ENCODE measurements around the gene PTPN21. TPM values are rescaled to one million over a fixed set of nuclear protein-coding genes. Genes with fewer than 3 reads are reported as not detected.

Gene PTPN21
- total RNA-seq, 1 donor from 2014 or later: 16.2 TPM

- Histone ChIP-seq H3K27ac (ENCODE audit: low read depth, low read length) (no peak overlapping the region), H3K9ac (ENCODE audit: low read depth in 1 of 3, low read length in 3 of 3) (no peak overlapping the region), H3K9me3 (ENCODE audit: control insufficient read depth in 3 of 3, low read length in 3 of 3) (no peaks in the 10 kb centered on the region), H3K4me1 (ENCODE audit: control insufficient read depth in 3 of 3, insufficient read depth in 3 of 3, low read length in 3 of 3) (no peaks in the 10 kb centered on the region), H3K27me3 (ENCODE audit: control insufficient read depth in 3 of 3, insufficient read depth in 3 of 3, low read length in 3 of 3) (no peaks in the 10 kb centered on the region), H3K4me3 (ENCODE audit: low read length in 3 of 3) (no peak overlapping the region), H3K36me3 (ENCODE audit: control insufficient read depth in 3 of 3, insufficient read depth in 3 of 3, low read length in 3 of 3) (peaks cover 9 to 49% (median 44%) of the 10 kb centered on the region in 3 donors)
Observed at GRCh38 chr14:88584451-88584850, 29.6 kb upstream of the PTPN21 start.

GRCh38 chr14:88576222-88576621 is 21.4 kb upstream of the PTPN21 start:
- Histone ChIP-seq H3K4me1 (ENCODE audit: control insufficient read depth in 3 of 3, insufficient read depth in 3 of 3, low read length in 3 of 3) (no peaks in the 10 kb centered on the region), H3K27me3 (ENCODE audit: control insufficient read depth in 3 of 3, insufficient read depth in 3 of 3, low read length in 3 of 3) (no peaks in the 10 kb centered on the region), H3K27ac (ENCODE audit: low read depth, low read length) (no peak overlapping the region), H3K9ac (ENCODE audit: low read depth in 1 of 3, low read length in 3 of 3) (no peak overlapping the region), H3K4me3 (ENCODE audit: low read length in 3 of 3) (no peak overlapping the region), H3K36me3 (ENCODE audit: control insufficient read depth in 3 of 3, insufficient read depth in 3 of 3, low read length in 3 of 3) (peaks cover 29 to 68% (median 55%) of the 10 kb centered on the region in 3 donors), H3K9me3 (ENCODE audit: control insufficient read depth in 3 of 3, low read length in 3 of 3) (no peaks in the 10 kb centered on the region)

GRCh38 chr14:88572117-88572516 is 17.3 kb upstream of the PTPN21 start:
- Histone ChIP-seq H3K4me3 (ENCODE audit: low read length in 3 of 3) (no peak overlapping the region), H3K9ac (ENCODE audit: low read depth in 1 of 3, low read length in 3 of 3) (no peak overlapping the region), H3K27ac (ENCODE audit: low read depth, low read length) (no peak overlapping the region), H3K36me3 (ENCODE audit: control insufficient read depth in 3 of 3, insufficient read depth in 3 of 3, low read length in 3 of 3) (peaks cover 25 to 65% (median 50%) of the 10 kb centered on the region in 3 donors), H3K4me1 (ENCODE audit: control insufficient read depth in 3 of 3, insufficient read depth in 3 of 3, low read length in 3 of 3) (no peaks in the 10 kb centered on the region), H3K27me3 (ENCODE audit: control insufficient read depth in 3 of 3, insufficient read depth in 3 of 3, low read length in 3 of 3) (no peaks in the 10 kb centered on the region), H3K9me3 (ENCODE audit: control insufficient read depth in 3 of 3, low read length in 3 of 3) (no peaks in the 10 kb centered on the region)

- H3K9me3 ChIP-seq (ENCODE audit: control insufficient read depth in 3 of 3, low read length in 3 of 3): no peaks in the 10 kb centered on the region
- H3K36me3 ChIP-seq (ENCODE audit: control insufficient read depth in 3 of 3, insufficient read depth in 3 of 3, low read length in 3 of 3): peaks cover 19 to 37% (median 31%) of the 10 kb centered on the region in 3 donors
- no peaks in the 10 kb centered on the region for H3K27me3 ChIP-seq (ENCODE audit: control insufficient read depth in 3 of 3, insufficient read depth in 3 of 3, low read length in 3 of 3)
- no peak overlapping the region for H3K27ac ChIP-seq (ENCODE audit: low read depth, low read length)
- peaks cover 4 to 8% (median 7%) of the 10 kb centered on the region in 3 donors for H3K4me1 ChIP-seq (ENCODE audit: control insufficient read depth in 3 of 3, insufficient read depth in 3 of 3, low read length in 3 of 3)
- H3K9ac ChIP-seq (ENCODE audit: low read depth in 1 of 3, low read length in 3 of 3): no peak overlapping the region
- no peak overlapping the region for H3K4me3 ChIP-seq (ENCODE audit: low read length in 3 of 3)
Observed at GRCh38 chr14:88568196-88568595, 13.4 kb upstream of the PTPN21 start.

GRCh38 chr14:88565427-88565826 is 10.6 kb upstream of the PTPN21 start:
- Histone ChIP-seq H3K9ac (ENCODE audit: low read depth in 1 of 3, low read length in 3 of 3) (no peak overlapping the region), H3K27ac (ENCODE audit: low read depth, low read length) (no peak overlapping the region), H3K9me3 (ENCODE audit: control insufficient read depth in 3 of 3, low read length in 3 of 3) (no peaks in the 10 kb centered on the region)

GRCh38 chr14:88563845-88564244 is 9.0 kb upstream of the PTPN21 start:
- Histone ChIP-seq H3K27me3 (ENCODE audit: control insufficient read depth in 3 of 3, insufficient read depth in 3 of 3, low read length in 3 of 3) (no peaks in the 10 kb centered on the region), H3K4me1 (ENCODE audit: control insufficient read depth in 3 of 3, insufficient read depth in 3 of 3, low read length in 3 of 3) (peaks cover 9 to 14% (median 11%) of the 10 kb centered on the region in 3 donors), H3K36me3 (ENCODE audit: control insufficient read depth in 3 of 3, insufficient read depth in 3 of 3, low read length in 3 of 3) (peaks cover 4 to 12% (median 6%) of the 10 kb centered on the region in 3 donors), H3K9me3 (ENCODE audit: control insufficient read depth in 3 of 3, low read length in 3 of 3) (no peaks in the 10 kb centered on the region), H3K9ac (ENCODE audit: low read depth in 1 of 3, low read length in 3 of 3) (peak overlapping the region; percentile 66 to 93 (median 87)), H3K4me3 (ENCODE audit: low read length in 3 of 3) (peak overlapping the region; percentile 81 to 98 (median 90)), H3K27ac (ENCODE audit: low read depth, low read length) (no peak overlapping the region)

More at GRCh38 chr14:88565427-88565826, 10.6 kb upstream of the PTPN21 start:
- Histone ChIP-seq H3K36me3 (ENCODE audit: control insufficient read depth in 3 of 3, insufficient read depth in 3 of 3, low read length in 3 of 3) (peaks cover 12 to 26% (median 20%) of the 10 kb centered on the region in 3 donors), H3K27me3 (ENCODE audit: control insufficient read depth in 3 of 3, insufficient read depth in 3 of 3, low read length in 3 of 3) (no peaks in the 10 kb centered on the region), H3K4me1 (ENCODE audit: control insufficient read depth in 3 of 3, insufficient read depth in 3 of 3, low read length in 3 of 3) (peaks cover 9 to 14% (median 11%) of the 10 kb centered on the region in 3 donors), H3K4me3 (ENCODE audit: low read length in 3 of 3) (no peak overlapping the region)

- Histone ChIP-seq H3K36me3 (ENCODE audit: control insufficient read depth in 3 of 3, insufficient read depth in 3 of 3, low read length in 3 of 3) (peaks cover 0 to 5% (median 3%) of the 10 kb centered on the region in 3 donors), H3K4me1 (ENCODE audit: control insufficient read depth in 3 of 3, insufficient read depth in 3 of 3, low read length in 3 of 3) (peaks cover 9 to 14% (median 11%) of the 10 kb centered on the region in 3 donors), H3K4me3 (ENCODE audit: low read length in 3 of 3) (peak within 1 kb of the TSS; percentile 81 to 98 (median 90)), H3K9me3 (ENCODE audit: control insufficient read depth in 3 of 3, low read length in 3 of 3) (no peaks in the 10 kb centered on the region), H3K27me3 (ENCODE audit: control insufficient read depth in 3 of 3, insufficient read depth in 3 of 3, low read length in 3 of 3) (no peaks in the 10 kb centered on the region), H3K27ac (ENCODE audit: low read depth, low read length) (peak within 1 kb of the TSS; percentile 85), H3K9ac (ENCODE audit: low read depth in 1 of 3, low read length in 3 of 3) (peak within 1 kb of the TSS; percentile 85 to 93 (median 87))
Observed at GRCh38 chr14:88562831-88563686, 8.3 kb upstream of the PTPN21 start, which contains the start of gene ZC3H14. ZC3H14 (plus strand) TSS chr14:88563037; CDS start chr14:88563134, 97 bp downstream.

GRCh38 chr14:88562532-88562830 is 7.7 kb upstream of the PTPN21 start:
- Histone ChIP-seq H3K36me3 (ENCODE audit: control insufficient read depth in 3 of 3, insufficient read depth in 3 of 3, low read length in 3 of 3) (peaks cover 0 to 3% (median 0%) of the 10 kb centered on the region in 3 donors), H3K27ac (ENCODE audit: low read depth, low read length) (peak overlapping the region; percentile 85), H3K9ac (ENCODE audit: low read depth in 1 of 3, low read length in 3 of 3) (peak overlapping the region; percentile 85 to 93 (median 87)), H3K27me3 (ENCODE audit: control insufficient read depth in 3 of 3, insufficient read depth in 3 of 3, low read length in 3 of 3) (no peaks in the 10 kb centered on the region), H3K4me1 (ENCODE audit: control insufficient read depth in 3 of 3, insufficient read depth in 3 of 3, low read length in 3 of 3) (peaks cover 9 to 14% (median 11%) of the 10 kb centered on the region in 3 donors), H3K9me3 (ENCODE audit: control insufficient read depth in 3 of 3, low read length in 3 of 3) (no peaks in the 10 kb centered on the region), H3K4me3 (ENCODE audit: low read length in 3 of 3) (peak overlapping the region; percentile 70 to 98 (median 90))

GRCh38 chr14:88559852-88560251 is 5.0 kb upstream of the PTPN21 start:
- Histone ChIP-seq H3K9ac (ENCODE audit: low read depth in 1 of 3, low read length in 3 of 3) (peak overlapping the region in 1 of 3 donors; percentile 17), H3K27ac (ENCODE audit: low read depth, low read length) (no peak overlapping the region), H3K36me3 (ENCODE audit: control insufficient read depth in 3 of 3, insufficient read depth in 3 of 3, low read length in 3 of 3) (peaks cover 0 to 3% (median 0%) of the 10 kb centered on the region in 3 donors), H3K9me3 (ENCODE audit: control insufficient read depth in 3 of 3, low read length in 3 of 3) (no peaks in the 10 kb centered on the region), H3K27me3 (ENCODE audit: control insufficient read depth in 3 of 3, insufficient read depth in 3 of 3, low read length in 3 of 3) (no peaks in the 10 kb centered on the region), H3K4me1 (ENCODE audit: control insufficient read depth in 3 of 3, insufficient read depth in 3 of 3, low read length in 3 of 3) (peaks cover 13 to 17% (median 14%) of the 10 kb centered on the region in 3 donors), H3K4me3 (ENCODE audit: low read length in 3 of 3) (no peak overlapping the region)

- Histone ChIP-seq H3K4me3 (ENCODE audit: low read length in 3 of 3) (no peak overlapping the region), H3K4me1 (ENCODE audit: control insufficient read depth in 3 of 3, insufficient read depth in 3 of 3, low read length in 3 of 3) (peaks cover 12 to 30% (median 21%) of the 10 kb centered on the region in 3 donors), H3K27ac (ENCODE audit: low read depth, low read length) (peak overlapping the region; percentile 34), H3K9me3 (ENCODE audit: control insufficient read depth in 3 of 3, low read length in 3 of 3) (no peaks in the 10 kb centered on the region), H3K9ac (ENCODE audit: low read depth in 1 of 3, low read length in 3 of 3) (peak overlapping the region in 1 of 3 donors; percentile 5), H3K27me3 (ENCODE audit: control insufficient read depth in 3 of 3, insufficient read depth in 3 of 3, low read length in 3 of 3) (no peaks in the 10 kb centered on the region), H3K36me3 (ENCODE audit: control insufficient read depth in 3 of 3, insufficient read depth in 3 of 3, low read length in 3 of 3) (no peaks in the 10 kb centered on the region)
Observed at GRCh38 chr14:88556581-88556980, 1.8 kb upstream of the PTPN21 start.

Data from skeletal muscle tissue (tissue), 4 donors.